Measurements from ENCODE around the gene RPA1.
"Not testable (repeated sequence)": the region's sequence is repeated elsewhere in the genome, so short reads cannot be mapped to it uniquely, and the experiment has no call there.

The RPA1 gene

DNA sequence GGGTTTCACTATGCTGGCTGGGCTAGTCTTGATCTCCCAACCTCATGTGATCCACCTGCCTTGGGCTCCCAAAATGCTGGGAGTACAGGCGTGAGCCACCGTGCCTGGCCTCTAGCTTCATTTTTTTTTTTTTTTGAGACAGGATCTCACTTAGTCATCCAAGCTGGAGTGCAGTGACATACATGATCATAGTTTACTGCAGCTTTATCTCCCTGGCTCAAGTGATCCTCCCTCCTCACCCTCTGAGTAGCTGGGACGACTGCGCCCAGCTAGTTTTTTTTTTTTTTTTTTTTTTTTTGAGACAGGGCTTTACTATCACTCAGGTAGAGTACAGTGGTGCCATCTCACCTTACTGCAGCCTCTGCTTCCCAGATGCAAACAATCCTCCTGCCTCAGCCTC lies 9.7 kb downstream of the RPA1 start:
- H3K4me3 ChIP-seq (ENCODE audit: low read length): no peak overlapping the region
- DNase-seq (ENCODE audit: low read depth): no peak
- TF ChIP-seq, protein P1, sequence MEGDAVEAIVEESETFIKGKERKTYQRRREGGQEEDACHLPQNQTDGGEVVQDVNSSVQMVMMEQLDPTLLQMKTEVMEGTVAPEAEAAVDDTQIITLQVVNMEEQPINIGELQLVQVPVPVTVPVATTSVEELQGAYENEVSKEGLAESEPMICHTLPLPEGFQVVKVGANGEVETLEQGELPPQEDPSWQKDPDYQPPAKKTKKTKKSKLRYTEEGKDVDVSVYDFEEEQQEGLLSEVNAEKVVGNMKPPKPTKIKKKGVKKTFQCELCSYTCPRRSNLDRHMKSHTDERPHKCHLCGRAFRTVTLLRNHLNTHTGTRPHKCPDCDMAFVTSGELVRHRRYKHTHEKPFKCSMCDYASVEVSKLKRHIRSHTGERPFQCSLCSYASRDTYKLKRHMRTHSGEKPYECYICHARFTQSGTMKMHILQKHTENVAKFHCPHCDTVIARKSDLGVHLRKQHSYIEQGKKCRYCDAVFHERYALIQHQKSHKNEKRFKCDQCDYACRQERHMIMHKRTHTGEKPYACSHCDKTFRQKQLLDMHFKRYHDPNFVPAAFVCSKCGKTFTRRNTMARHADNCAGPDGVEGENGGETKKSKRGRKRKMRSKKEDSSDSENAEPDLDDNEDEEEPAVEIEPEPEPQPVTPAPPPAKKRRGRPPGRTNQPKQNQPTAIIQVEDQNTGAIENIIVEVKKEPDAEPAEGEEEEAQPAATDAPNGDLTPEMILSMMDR (IDR thresholded peaks at IDR 0.05; ENCODE audit: insufficient read depth, low read depth, low read length, missing control alignments): no peak

DNA sequence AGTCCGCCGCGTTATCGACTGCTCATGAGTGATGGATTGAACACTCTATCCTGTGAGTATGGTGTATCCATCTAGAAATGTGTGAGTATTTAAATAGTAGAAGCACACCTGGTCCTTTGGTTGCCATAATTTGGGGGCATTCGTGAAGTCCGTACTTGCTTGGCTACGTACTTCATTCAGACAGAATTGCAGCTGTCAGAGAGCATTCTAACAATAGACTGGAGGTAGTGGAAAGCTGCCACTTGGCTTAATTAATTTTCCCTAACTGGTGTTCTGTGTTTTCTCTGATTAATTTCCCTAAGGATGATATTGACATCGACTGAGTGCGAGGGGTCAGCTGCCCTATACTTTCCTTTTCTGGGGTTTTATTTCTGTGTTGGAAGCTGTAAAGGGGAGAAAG lies 14.1 kb downstream of the RPA1 start:
- DNase-seq (ENCODE audit: low read depth): no peak
- TF ChIP-seq, protein P1 (IDR thresholded peaks at IDR 0.05; ENCODE audit: insufficient read depth, low read depth, low read length, missing control alignments): no peak
- H3K4me3 ChIP-seq (ENCODE audit: low read length): no peak overlapping the region

DNA sequence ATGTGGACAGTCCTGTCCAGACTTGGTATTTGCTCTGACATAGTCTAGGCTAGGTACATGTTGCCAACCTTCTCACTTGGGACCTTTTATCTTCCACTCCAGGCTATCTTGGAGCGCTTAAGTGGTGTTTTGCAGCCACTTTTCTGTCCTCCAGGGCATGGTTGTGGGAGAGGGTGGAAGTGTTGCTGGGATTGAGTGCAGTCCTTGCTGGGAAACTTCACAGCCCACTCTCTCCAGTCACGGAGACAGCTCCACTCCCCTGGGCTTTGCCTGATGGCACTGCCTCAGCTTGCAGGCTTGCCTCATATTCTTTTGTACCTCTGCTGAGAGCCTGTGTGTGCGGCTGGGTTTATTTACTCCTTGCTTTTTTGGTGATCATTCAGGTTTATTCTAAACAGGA lies 17.4 kb downstream of the RPA1 start:
- no peak for DNase-seq (ENCODE audit: low read depth)
- no peak overlapping the region for H3K4me3 ChIP-seq (ENCODE audit: low read length)
- TF ChIP-seq, protein P1 (IDR thresholded peaks at IDR 0.05; ENCODE audit: insufficient read depth, low read depth, low read length, missing control alignments): no peak

DNA sequence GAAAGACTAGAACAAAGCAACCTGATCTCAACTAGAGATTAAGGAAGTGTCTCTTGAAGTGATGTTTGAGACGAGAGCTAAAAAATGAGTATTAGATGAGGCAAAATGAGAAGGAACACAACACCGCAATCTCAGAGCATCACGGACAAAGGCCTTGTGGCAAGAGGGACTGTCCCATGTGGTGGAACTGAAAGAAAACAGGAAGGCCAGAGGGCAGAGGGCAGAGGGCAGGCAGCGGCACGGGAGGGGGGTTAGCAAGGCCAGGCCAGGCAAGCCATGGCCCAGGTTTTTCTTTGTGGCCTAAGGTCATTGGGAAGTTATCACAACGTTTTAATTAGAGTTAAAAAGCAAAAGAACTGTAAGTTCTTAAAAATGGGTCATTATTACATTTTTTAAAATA lies 22.5 kb downstream of the RPA1 start:
- H3K4me3 ChIP-seq (ENCODE audit: low read length): no peak overlapping the region
- DNase-seq (ENCODE audit: low read depth): no peak
- TF ChIP-seq, protein P1 (IDR thresholded peaks at IDR 0.05; ENCODE audit: insufficient read depth, low read depth, low read length, missing control alignments): no peak

DNA sequence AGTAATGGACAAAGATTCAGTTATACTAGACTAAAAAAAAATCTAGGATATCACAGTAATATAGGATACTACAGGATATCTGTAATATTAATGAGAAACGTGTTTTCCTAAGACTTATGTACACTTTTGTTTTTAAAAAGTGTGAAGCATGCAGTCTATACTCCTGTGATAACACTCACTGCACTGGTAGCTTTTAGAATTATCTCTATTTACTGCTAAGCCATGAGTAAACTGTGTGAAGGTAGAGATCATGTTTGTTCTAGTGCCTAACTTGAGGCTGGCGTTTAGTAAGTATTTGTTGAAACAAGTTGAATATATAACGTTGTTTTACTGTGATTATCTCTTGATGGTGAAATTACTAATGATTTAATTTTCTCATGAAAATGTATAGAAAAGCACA lies 23.9 kb downstream of the RPA1 start:
- TF ChIP-seq, protein P1 (IDR thresholded peaks at IDR 0.05; ENCODE audit: insufficient read depth, low read depth, low read length, missing control alignments): no peak
- no peak overlapping the region for H3K4me3 ChIP-seq (ENCODE audit: low read length)
- no peak for DNase-seq (ENCODE audit: low read depth)

DNA sequence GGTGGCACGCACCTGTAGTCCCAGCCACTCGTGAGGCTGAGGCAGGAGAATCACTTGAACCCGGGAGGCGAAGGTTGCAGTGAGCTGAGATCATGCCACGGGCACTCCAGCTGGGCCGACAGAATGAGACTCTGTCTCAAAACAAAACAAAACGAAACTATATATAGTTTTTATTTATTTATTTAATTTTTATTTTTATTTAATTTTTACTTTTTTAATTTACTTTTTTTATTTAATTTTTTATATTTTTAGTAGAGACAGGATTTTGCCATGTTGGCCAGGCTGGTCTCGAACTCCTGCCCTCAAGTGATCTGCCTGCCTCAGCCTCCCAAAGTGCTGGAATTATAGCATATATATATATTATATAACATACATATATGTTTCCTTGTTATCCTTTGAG lies 26.7 kb downstream of the RPA1 start:
- not testable (repeated sequence) for DNase-seq (ENCODE audit: low read depth)

DNA sequence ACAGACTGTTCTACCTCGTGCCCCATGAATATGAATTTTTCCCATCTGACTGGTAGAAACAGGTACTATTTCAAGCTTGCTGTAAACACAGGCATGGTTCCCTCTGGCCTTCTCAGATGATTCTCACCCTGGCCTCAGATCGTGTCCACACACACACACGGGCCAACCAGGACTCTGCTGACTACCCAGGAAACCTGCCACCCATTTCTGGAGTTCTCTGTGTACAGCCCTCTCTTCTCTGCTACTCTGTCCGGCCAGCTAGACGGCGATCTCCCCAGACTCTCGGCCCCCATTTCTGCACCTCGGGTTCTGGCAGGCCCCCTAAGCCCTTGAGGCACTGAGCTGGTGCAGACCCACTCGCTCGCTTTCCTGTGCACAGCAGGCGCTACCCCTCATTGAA lies 31.2 kb downstream of the RPA1 start:
- DNase-seq (ENCODE audit: low read depth): no peak
- TF ChIP-seq, protein P1 (IDR thresholded peaks at IDR 0.05; ENCODE audit: insufficient read depth, low read depth, low read length, missing control alignments): no peak
- H3K4me3 ChIP-seq (ENCODE audit: low read length): no peak overlapping the region

More for the DNA sequence above, 26.7 kb downstream of the RPA1 start:
- not testable (repeated sequence) for H3K4me3 ChIP-seq (ENCODE audit: low read length)

Data from epithelial cell of esophagus (primary cell).